GM11168 (cell line): Measurements from ENCODE around the gene PRADC1.
"Not testable (repeated sequence)": the region's sequence is repeated elsewhere in the genome, so short reads cannot be mapped to it uniquely, and the experiment has no call there.

Experiments
- in situ Hi-C: fragments of 300-500 bp; cut with MboI; formaldehyde crosslinking; loops from one replicate; pipeline ENCODE4 v1.12.0; 2022; ENCODE audit warnings: low sequenced_read_pairs; ENCODE audit not compliant: unreplicated experiment

PRADC1 gene

GRCh38 chr2:73233154-73233931 lies at the start of gene PRADC1:
Gene PRADC1, minus strand, starts transcription at chr2:73233239. Its CDS starts 79 bp downstream, at chr2:73233160.
- in situ Hi-C loops: no loop called here

- in situ Hi-C loops: no loop called here
These were observed 48.2 kb upstream of the PRADC1 start for GRCh38 chr2:73281244-73281643.

GRCh38 chr2:73279852-73280251 lies 46.8 kb upstream of the PRADC1 start:
- in situ Hi-C loops: no loop called here

GRCh38 chr2:73272270-73272669 lies 39.2 kb upstream of the PRADC1 start:
- in situ Hi-C loops: no loop called here

GRCh38 chr2:73269686-73270465 lies 36.8 kb upstream of the PRADC1 start:
- in situ Hi-C loops: no loop called here

GRCh38 chr2:73268830-73269685 lies 36.0 kb upstream of the PRADC1 start:
- in situ Hi-C loops: no loop called here

GRCh38 chr2:73268366-73268829 lies 35.4 kb upstream of the PRADC1 start:
- in situ Hi-C loops: no loop called here

GRCh38 chr2:73267008-73267407 lies 34.0 kb upstream of the PRADC1 start:
- in situ Hi-C loops: no loop called here

GRCh38 chr2:73266061-73266901 lies 33.2 kb upstream of the PRADC1 start:
- in situ Hi-C loops: no loop called here

- in situ Hi-C loops: no loop called here
These were observed 32.4 kb upstream of the PRADC1 start for GRCh38 chr2:73265298-73266060.

GRCh38 chr2:73264783-73265182 lies 31.7 kb upstream of the PRADC1 start:
- in situ Hi-C loops: no loop called here

GRCh38 chr2:73264332-73264606 lies 31.2 kb upstream of the PRADC1 start:
- in situ Hi-C loops: no loop called here

- in situ Hi-C loops: no loop called here
These were observed 30.7 kb upstream of the PRADC1 start for GRCh38 chr2:73263540-73264331.

- in situ Hi-C loops: not testable (repeated sequence)
These were observed 29.8 kb upstream of the PRADC1 start for GRCh38 chr2:73262691-73263429.

GRCh38 chr2:73262108-73262651 lies 29.1 kb upstream of the PRADC1 start:
- in situ Hi-C loops: no loop called here

- in situ Hi-C loops: no loop called here
These were observed 27.4 kb upstream of the PRADC1 start for GRCh38 chr2:73260338-73260984.
